Esophagus squamous epithelium (tissue), 5 donors: Measurements from ENCODE around the gene CCR5AS.

ENCODE experiments used
- DNase-seq: peaks from one replicate; lab custom pipeline; 2025; lab: John Stamatoyannopoulos, UW
- H3K27ac ChIP-seq, 4 donors: fragments of 200-600 bp; sonication (generic); one replicate each; pipeline ENCODE4 v1.5.1; 2016 to 2019; ENCODE audit warnings: mild to moderate bottlenecking in 1 of 4
- H3K27me3 ChIP-seq, 4 donors: fragments of 200-600 bp; sonication (generic); 1 replicate in 3 of 4; 2 replicates in 1 of 4; pipeline versions ENCODE4 v1.5.1 to v1.6.0; 2017 to 2021; ENCODE audit warnings: antibody characterized with exemption in 1 of 4
- H3K36me3 ChIP-seq, 3 donors: fragments of 200-600 bp; sonication (generic); one replicate each; pipeline ENCODE4 v1.5.1; 2016 to 2019
- H3K4me1 ChIP-seq, 3 donors: fragments of 200-600 bp; sonication (generic); one replicate each; pipeline ENCODE4 v1.5.1; 2017 to 2019
- H3K4me3 ChIP-seq, 4 donors: fragments of 200-600 bp; sonication (generic); 1 replicate in 3 of 4; 2 replicates in 1 of 4; pipeline ENCODE4 v1.5.1; 2016 to 2019; ENCODE audit warnings: mild to moderate bottlenecking in 2 of 4, moderate library complexity in 1 of 4
- H3K9me3 ChIP-seq, 3 donors: fragments of 200-600 bp; sonication (generic); one replicate each; pipeline ENCODE4 v1.5.1; 2016 to 2019
- POLR2A ChIP-seq, 4 donors: fragments of 450-650 bp; IDR thresholded peaks; one replicate each; pipeline ENCODE4 v1.6.1; 2017; ENCODE audit warnings: antibody characterized with exemption in 4 of 4, mild to moderate bottlenecking in 4 of 4, moderate library complexity in 3 of 4
- WGBS, 2 donors: methylation state at CpG; one replicate each; pipeline ENCODE4 v1.1.5; 2018; 5-methylcytosine and 5-hydroxymethylcytosine counted together
- intact Hi-C: fragments of 100-400 bp; cut with DNase I; formaldehyde crosslinking; loops from one replicate; pipeline ENCODE4 v1.15.0; 2022
- TF ChIP-seq, protein P1 (sequence below), 6 experiments: fragments of 450-650 bp in 4 of 6; fragments of 200-600 bp in 2 of 6; sonication (generic) in 2 of 6; IDR thresholded peaks; one replicate each; pipeline ENCODE4 v1.5.1; 2016 to 2019; ENCODE audit warnings: antibody characterized with exemption in 6 of 6, mild to moderate bottlenecking in 4 of 6, moderate library complexity in 4 of 6
- donor health status: DM: yes; HTN: yes; CAD: no.

Gene CCR5AS

DNA sequence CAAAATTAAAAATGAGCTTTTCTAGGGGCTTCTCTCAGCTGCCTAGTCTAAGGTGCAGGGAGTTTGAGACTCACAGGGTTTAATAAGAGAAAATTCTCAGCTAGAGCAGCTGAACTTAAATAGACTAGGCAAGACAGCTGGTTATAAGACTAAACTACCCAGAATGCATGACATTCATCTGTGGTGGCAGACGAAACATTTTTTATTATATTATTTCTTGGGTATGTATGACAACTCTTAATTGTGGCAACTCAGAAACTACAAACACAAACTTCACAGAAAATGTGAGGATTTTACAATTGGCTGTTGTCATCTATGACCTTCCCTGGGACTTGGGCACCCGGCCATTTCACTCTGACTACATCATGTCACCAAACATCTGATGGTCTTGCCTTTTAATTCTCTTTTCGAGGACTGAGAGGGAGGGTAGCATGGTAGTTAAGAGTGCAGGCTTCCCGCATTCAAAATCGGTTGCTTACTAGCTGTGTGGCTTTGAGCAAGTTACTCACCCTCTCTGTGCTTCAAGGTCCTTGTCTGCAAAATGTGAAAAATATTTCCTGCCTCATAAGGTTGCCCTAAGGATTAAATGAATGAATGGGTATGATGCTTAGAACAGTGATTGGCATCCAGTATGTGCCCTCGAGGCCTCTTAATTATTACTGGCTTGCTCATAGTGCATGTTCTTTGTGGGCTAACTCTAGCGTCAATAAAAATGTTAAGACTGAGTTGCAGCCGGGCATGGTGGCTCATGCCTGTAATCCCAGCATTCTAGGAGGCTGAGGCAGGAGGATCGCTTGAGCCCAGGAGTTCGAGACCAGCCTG, 35.1 kb downstream of the CCR5AS start:
- no peak for TF ChIP-seq POLR2A (IDR thresholded peaks at IDR 0.05)
- TF ChIP-seq, protein P1, sequence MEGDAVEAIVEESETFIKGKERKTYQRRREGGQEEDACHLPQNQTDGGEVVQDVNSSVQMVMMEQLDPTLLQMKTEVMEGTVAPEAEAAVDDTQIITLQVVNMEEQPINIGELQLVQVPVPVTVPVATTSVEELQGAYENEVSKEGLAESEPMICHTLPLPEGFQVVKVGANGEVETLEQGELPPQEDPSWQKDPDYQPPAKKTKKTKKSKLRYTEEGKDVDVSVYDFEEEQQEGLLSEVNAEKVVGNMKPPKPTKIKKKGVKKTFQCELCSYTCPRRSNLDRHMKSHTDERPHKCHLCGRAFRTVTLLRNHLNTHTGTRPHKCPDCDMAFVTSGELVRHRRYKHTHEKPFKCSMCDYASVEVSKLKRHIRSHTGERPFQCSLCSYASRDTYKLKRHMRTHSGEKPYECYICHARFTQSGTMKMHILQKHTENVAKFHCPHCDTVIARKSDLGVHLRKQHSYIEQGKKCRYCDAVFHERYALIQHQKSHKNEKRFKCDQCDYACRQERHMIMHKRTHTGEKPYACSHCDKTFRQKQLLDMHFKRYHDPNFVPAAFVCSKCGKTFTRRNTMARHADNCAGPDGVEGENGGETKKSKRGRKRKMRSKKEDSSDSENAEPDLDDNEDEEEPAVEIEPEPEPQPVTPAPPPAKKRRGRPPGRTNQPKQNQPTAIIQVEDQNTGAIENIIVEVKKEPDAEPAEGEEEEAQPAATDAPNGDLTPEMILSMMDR (IDR thresholded peaks at IDR 0.05) = no peak
- H3K4me3 ChIP-seq = peak overlapping the region in 2 of 4 donors; percentile 19 to 34

DNA sequence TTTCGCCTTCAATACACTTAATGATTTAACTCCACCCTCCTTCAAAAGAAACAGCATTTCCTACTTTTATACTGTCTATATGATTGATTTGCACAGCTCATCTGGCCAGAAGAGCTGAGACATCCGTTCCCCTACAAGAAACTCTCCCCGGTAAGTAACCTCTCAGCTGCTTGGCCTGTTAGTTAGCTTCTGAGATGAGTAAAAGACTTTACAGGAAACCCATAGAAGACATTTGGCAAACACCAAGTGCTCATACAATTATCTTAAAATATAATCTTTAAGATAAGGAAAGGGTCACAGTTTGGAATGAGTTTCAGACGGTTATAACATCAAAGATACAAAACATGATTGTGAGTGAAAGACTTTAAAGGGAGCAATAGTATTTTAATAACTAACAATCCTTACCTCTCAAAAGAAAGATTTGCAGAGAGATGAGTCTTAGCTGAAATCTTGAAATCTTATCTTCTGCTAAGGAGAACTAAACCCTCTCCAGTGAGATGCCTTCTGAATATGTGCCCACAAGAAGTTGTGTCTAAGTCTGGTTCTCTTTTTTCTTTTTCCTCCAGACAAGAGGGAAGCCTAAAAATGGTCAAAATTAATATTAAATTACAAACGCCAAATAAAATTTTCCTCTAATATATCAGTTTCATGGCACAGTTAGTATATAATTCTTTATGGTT, 35.9 kb downstream of the CCR5AS start, which contains the start of gene CCR5:
Gene CCR5 (plus strand): TSS at position 108 of the 680 bp plus-strand sequence. CDS start 1,957 bp downstream, outside the sequence.
- Histone ChIP-seq H3K4me1 (peaks cover 0 to 12% (median 0%) of the 10 kb centered on the region in 3 donors), H3K9me3 (no peaks in the 10 kb centered on the region), H3K27ac (peak within 1 kb of the TSS in 2 of 4 donors; percentile 25 to 55), H3K36me3 (no peaks in the 10 kb centered on the region), H3K4me3 (peak within 1 kb of the TSS in 2 of 4 donors; percentile 19 to 34), H3K27me3 (peaks cover 0 to 60% (median 0%) of the 10 kb centered on the region in 4 donors)
- TF ChIP-seq, protein P1 (IDR thresholded peaks at IDR 0.05) = no peak
- TF ChIP-seq POLR2A (IDR thresholded peaks at IDR 0.05) = peak in 1 of 4 donors; percentile 41
- DNase-seq = no peak
- 21 to 28% methylated on average over 5 of the region's 5 CpGs for WGBS, 2 donors
- intact Hi-C loops = no loop called here

More for the DNA sequence above, 35.1 kb downstream of the CCR5AS start:
- WGBS, 2 donors = 59 to 61% methylated on average over 8 to 10 of the region's 10 CpGs
- intact Hi-C loops = no loop called here
- H3K4me1 ChIP-seq = peaks cover 0 to 12% (median 0%) of the 10 kb centered on the region in 3 donors
- H3K27ac ChIP-seq = peak overlapping the region in 1 of 4 donors; percentile 43
- no peaks in the 10 kb centered on the region for H3K9me3 ChIP-seq
- H3K27me3 ChIP-seq = peaks cover 0 to 52% (median 0%) of the 10 kb centered on the region in 4 donors
- DNase-seq = no peak
- H3K36me3 ChIP-seq = no peaks in the 10 kb centered on the region

DNA sequence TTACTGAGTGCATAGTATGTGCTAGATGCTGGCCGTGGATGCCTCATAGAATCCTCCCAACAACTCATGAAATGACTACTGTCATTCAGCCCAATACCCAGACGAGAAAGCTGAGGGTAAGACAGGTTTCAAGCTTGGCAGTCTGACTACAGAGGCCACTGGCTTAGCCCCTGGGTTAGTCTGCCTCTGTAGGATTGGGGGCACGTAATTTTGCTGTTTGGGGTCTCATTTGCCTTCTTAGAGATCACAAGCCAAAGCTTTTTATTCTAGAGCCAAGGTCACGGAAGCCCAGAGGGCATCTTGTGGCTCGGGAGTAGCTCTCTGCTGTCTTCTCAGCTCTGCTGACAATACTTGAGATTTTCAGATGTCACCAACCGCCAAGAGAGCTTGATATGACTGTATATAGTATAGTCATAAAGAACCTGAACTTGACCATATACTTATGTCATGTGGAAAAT, 37.2 kb downstream of the CCR5AS start:
- WGBS, 2 donors = 55 to 59% methylated on average over 3 to 6 of the region's 6 CpGs
- intact Hi-C loops = no loop called here
- TF ChIP-seq POLR2A (IDR thresholded peaks at IDR 0.05) = no peak
- TF ChIP-seq, protein P1 (IDR thresholded peaks at IDR 0.05) = no peak

DNA sequence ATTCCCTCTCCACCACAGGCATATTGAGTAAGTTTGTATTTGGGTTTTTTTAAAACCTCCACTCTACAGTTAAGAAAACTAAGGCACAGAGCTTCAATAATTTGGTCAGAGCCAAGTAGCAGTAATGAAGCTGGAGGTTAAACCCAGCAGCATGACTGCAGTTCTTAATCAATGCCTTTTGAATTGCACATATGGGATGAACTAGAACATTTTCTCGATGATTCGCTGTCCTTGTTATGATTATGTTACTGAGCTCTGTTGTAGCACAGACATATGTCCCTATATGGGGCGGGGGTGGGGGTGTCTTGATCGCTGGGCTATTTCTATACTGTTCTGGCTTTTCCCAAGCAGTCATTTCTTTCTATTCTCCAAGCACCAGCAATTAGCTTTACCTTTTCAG, 37.7 kb downstream of the CCR5AS start:
- TF ChIP-seq POLR2A (IDR thresholded peaks at IDR 0.05) = no peak
- TF ChIP-seq, protein P1 (IDR thresholded peaks at IDR 0.05) = no peak
- Histone ChIP-seq H3K27me3 (peaks cover 0 to 53% (median 0%) of the 10 kb centered on the region in 4 donors), H3K27ac (peak overlapping the region in 2 of 4 donors; percentile 29 to 55), H3K4me1 (peaks cover 0 to 12% (median 0%) of the 10 kb centered on the region in 3 donors), H3K36me3 (no peaks in the 10 kb centered on the region), H3K4me3 (no peak overlapping the region), H3K9me3 (no peaks in the 10 kb centered on the region)
- WGBS, 2 donors = 43 to 81% methylated on average over 4 of the region's 4 CpGs
- DNase-seq = no peak
- intact Hi-C loops = no loop called here

More for the DNA sequence above, 37.2 kb downstream of the CCR5AS start:
- H3K4me3 ChIP-seq = no peak overlapping the region
- DNase-seq = no peak
- H3K9me3 ChIP-seq = no peaks in the 10 kb centered on the region
- no peaks in the 10 kb centered on the region for H3K36me3 ChIP-seq
- peak overlapping the region in 2 of 4 donors; percentile 29 to 55 for H3K27ac ChIP-seq
- peaks cover 0 to 12% (median 0%) of the 10 kb centered on the region in 3 donors for H3K4me1 ChIP-seq
- peaks cover 0 to 57% (median 0%) of the 10 kb centered on the region in 4 donors for H3K27me3 ChIP-seq
